Panc1 (cell line): Measurements from ENCODE around the gene CCT5. TPM values are rescaled to one million over a fixed set of nuclear protein-coding genes. Genes with fewer than 3 reads are reported as not detected.

Experiments used
- ATAC-seq: fragments of 200-7000 bp; cut with Tn5 transposase; 2 replicates; pipeline ENCODE4 v1.9.1; 2020; ENCODE audit warnings: mild to moderate bottlenecking, moderate library complexity
- BruUV-seq: library from RNA; stranded (reverse); fragments of 400-500 nt; replicated peaks from 2 replicates; lab custom pipeline; 2021; lab: Mats Ljungman, UMichigan
- CTCF ChIA-PET: fragments of 300-600 bp; sonication (Branson Sonifier 250); formaldehyde crosslinking; loops from one replicate; lab custom pipeline; 2022; ENCODE audit warnings: antibody characterized with exemption; lab: Charles Lee
- POLR2A ChIA-PET: fragments of 300-600 bp; sonication (Branson Sonifier 250); formaldehyde crosslinking; loops from one replicate; lab custom pipeline; 2022; ENCODE audit warnings: antibody characterized with exemption; lab: Charles Lee
- DNase-seq: peaks from one replicate; pipeline ENCODE4 v3.0.0-alpha.2; 2010; ENCODE audit warnings: low read depth, low spot score
- H3K27ac ChIP-seq: 2 replicates; pipeline ENCODE4 v1.5.1; 2011; ENCODE audit warnings: mild to moderate bottlenecking, low read length, inconsistent platforms
- H3K27me3 ChIP-seq: fragments of 200-500 bp; sonication (Bioruptor generic); 2 replicates; pipeline ENCODE4 v1.6.0; 2014; ENCODE audit warnings: low read length, inconsistent platforms; ENCODE audit not compliant: control insufficient read depth, insufficient read depth
- H3K36me3 ChIP-seq: fragments of 200-500 bp; sonication (Bioruptor generic); 2 replicates; pipeline ENCODE4 v1.5.1; 2014; ENCODE audit warnings: inconsistent platforms, mild to moderate bottlenecking, low read length, moderate library complexity; ENCODE audit not compliant: control insufficient read depth, insufficient read depth
- H3K4me1 ChIP-seq: 2 replicates; pipeline ENCODE4 v1.5.1; 2011; ENCODE audit warnings: inconsistent platforms, mild to moderate bottlenecking, low read length, moderate library complexity; ENCODE audit not compliant: control insufficient read depth, insufficient read depth
- H3K4me3 ChIP-seq, 2 experiments: 2 replicates each; pipeline ENCODE4 v1.5.1; 2011 to 2012; ENCODE audit warnings: low read depth in 2 of 2, low read length in 2 of 2, mild to moderate bottlenecking in 2 of 2, inconsistent platforms in 1 of 2, moderate library complexity in 1 of 2
- H3K9me3 ChIP-seq: fragments of 200-500 bp; sonication (Bioruptor generic); 2 replicates; pipeline ENCODE4 v1.5.1; 2014; ENCODE audit warnings: low read depth, mild to moderate bottlenecking, inconsistent platforms, low read length, moderate library complexity; ENCODE audit not compliant: control insufficient read depth, insufficient read depth
- CTCF ChIP-seq: fragments of 450-650 bp; IDR thresholded peaks from 2 replicates; pipeline ENCODE4 v1.5.1; 2017; ENCODE audit warnings: mild to moderate bottlenecking
- POLR2AphosphoS5 ChIP-seq: IDR thresholded peaks from 2 replicates; pipeline ENCODE4 v1.6.1; 2012; ENCODE audit warnings: mild to moderate bottlenecking, low read depth, low read length, moderate library complexity
- REST ChIP-seq, 2 experiments: IDR thresholded peaks; 2 replicates each; pipeline ENCODE4 v1.6.1; 2011 to 2012; ENCODE audit warnings: low read depth in 2 of 2, control low read depth in 1 of 2, low read length in 1 of 2, mild to moderate bottlenecking in 1 of 2, moderate library complexity in 1 of 2; ENCODE audit not compliant: insufficient read depth in 1 of 2
- SIN3A ChIP-seq: IDR thresholded peaks from 2 replicates; pipeline ENCODE4 v1.6.1; 2012; ENCODE audit warnings: low read depth, mild to moderate bottlenecking, low read length, moderate library complexity, borderline replicate concordance; ENCODE audit not compliant: insufficient read depth
- TCF7L2 ChIP-seq: IDR thresholded peaks from 2 replicates; pipeline ENCODE4 v1.6.1; 2011; ENCODE audit warnings: mild to moderate bottlenecking, low read depth, low read length, inconsistent platforms
- in situ Hi-C: cut with HindIII; loops from 2 replicates; pipeline ENCODE4 v1.10.0; 2016; ENCODE audit warnings: low sequenced_read_pairs, low pct_unique_long_range_greater_than_20kb
- intact Hi-C: fragments of 100-400 bp; cut with micrococcal nuclease; formaldehyde crosslinking; loops from one replicate; pipeline ENCODE4 v1.10.0; 2022; ENCODE audit not compliant: unreplicated experiment
- total RNA-seq: library from RNA; stranded (reverse); gene quantifications from one replicate; pipeline ENCODE4 v1.2.1, GENCODE V29; 2021; ENCODE audit not compliant: unreplicated experiment

The CCT5 gene
- total RNA-seq, 1 experiment from 2014 or later = 476 TPM

GRCh38 chr5:10250806-10251276, 761 bp downstream of the CCT5 start:
- ChIA-PET POLR2A (interaction anchor here (0.9 kb wide), 1 partner anchor 103 kb away, joined by 3 read pairs; the partner anchor contains the start of gene MARCHF6), CTCF (interaction anchor here (0.7 kb wide), 1 partner anchor 129 kb away, joined by 3 read pairs; no protein-coding TSS in a partner anchor)
- Histone ChIP-seq H3K9me3 (no peaks in the 10 kb centered on the region), H3K27me3 (no peaks in the 10 kb centered on the region), H3K27ac (peak overlapping the region; percentile 99), H3K36me3 (peaks cover 34% of the 10 kb centered on the region), H3K4me1 (peaks cover 31% of the 10 kb centered on the region), H3K4me3 (peak overlapping the region; percentile 85 to 94)
- TF ChIP-seq CTCF = no peak
- in situ Hi-C loops = no loop called here
- BruUV-seq = no TSS peak
- intact Hi-C loops = no loop called here
- ATAC-seq = no peak
- no peak for DNase-seq

GRCh38 chr5:10251405-10251804, 1.3 kb downstream of the CCT5 start:
- H3K27ac ChIP-seq = peak overlapping the region; percentile 99
- peaks cover 31% of the 10 kb centered on the region for H3K4me1 ChIP-seq
- DNase-seq (no peak), ATAC-seq (no peak)
- no peak for TF ChIP-seq POLR2AphosphoS5
- no peak for TF ChIP-seq TCF7L2
- no peak for TF ChIP-seq REST (IDR thresholded peaks at IDR 0.05; ENCODE audit: insufficient read depth in 1 of 2, low read depth in 2 of 2, low read length in 1 of 2)
- no peak for TF ChIP-seq SIN3A
- TF ChIP-seq CTCF = no peak
- H3K27me3 ChIP-seq = no peaks in the 10 kb centered on the region
- ChIA-PET POLR2A (interaction anchor here (0.9 kb wide), 1 partner anchor 103 kb away, joined by 3 read pairs; the partner anchor contains the start of gene MARCHF6), CTCF (interaction anchor here (0.7 kb wide), 1 partner anchor 129 kb away, joined by 3 read pairs; no protein-coding TSS in a partner anchor)
- peaks cover 39% of the 10 kb centered on the region for H3K36me3 ChIP-seq
- H3K4me3 ChIP-seq = peak overlapping the region; percentile 85 to 94
- in situ Hi-C loops (no loop called here), intact Hi-C loops (no loop called here)
- no TSS peak for BruUV-seq
- H3K9me3 ChIP-seq = no peaks in the 10 kb centered on the region
